CD4-positive, alpha-beta T cell treated with Interleukin-1 beta for 1 hour (primary cell): ENCODE data around the gene ACIN1.

Experiments used
- DNase-seq, 2 donors: peaks; one replicate each; pipeline ENCODE4 v3.0.0-alpha.2; 2020 to 2022

ACIN1 gene

GRCh38 chr14:23009483-23009938 lies 85.4 kb downstream of the ACIN1 start:
- DNase-seq, result no peak

GRCh38 chr14:23008831-23009230 lies 86.1 kb downstream of the ACIN1 start:
- no peak for DNase-seq
